WTC11 (cell line): Measurements from ENCODE around the gene BICDL2.

ENCODE experiments used
- ARID4B ChIP-seq: sonication (generic); formaldehyde crosslinking; IDR thresholded peaks from 2 replicates; pipeline ENCODE4 v1.8.0; 2023; ENCODE audit warnings: missing genetic modification reagents, mild to moderate bottlenecking, borderline replicate concordance
- CTCF ChIP-seq: fragments of 200-600 bp; IDR thresholded peaks from 2 replicates; pipeline ENCODE4 v1.8.0; 2022; ENCODE audit warnings: antibody characterized with exemption
- ETV6 ChIP-seq: sonication (generic); formaldehyde crosslinking; IDR thresholded peaks from 2 replicates; pipeline ENCODE4 v1.8.1; 2022; ENCODE audit warnings: mild to moderate bottlenecking, missing genetic modification reagents
- JUN ChIP-seq: sonication (generic); formaldehyde crosslinking; IDR thresholded peaks from 2 replicates; pipeline ENCODE4 v1.8.0; 2023; ENCODE audit warnings: mild to moderate bottlenecking, missing genetic modification reagents
- KAT7 ChIP-seq: sonication (generic); formaldehyde crosslinking; IDR thresholded peaks from 2 replicates; pipeline ENCODE4 v1.8.1; 2023; ENCODE audit warnings: missing genetic modification reagents, mild to moderate bottlenecking, borderline replicate concordance
- RELA ChIP-seq: sonication (generic); formaldehyde crosslinking; IDR thresholded peaks from 2 replicates; pipeline ENCODE4 v1.8.1; 2022; ENCODE audit warnings: missing genetic modification reagents, mild to moderate bottlenecking, borderline replicate concordance
- ZBTB21 ChIP-seq: sonication (generic); formaldehyde crosslinking; IDR thresholded peaks from 2 replicates; pipeline ENCODE4 v1.8.1; 2023; ENCODE audit warnings: mild to moderate bottlenecking, missing genetic modification reagents, borderline replicate concordance
- TF ChIP-seq, protein P1 (sequence below): sonication (generic); formaldehyde crosslinking; conservative IDR thresholded peaks from 2 replicates; pipeline ENCODE4 v1.8.1; 2022; ENCODE audit warnings: mild to moderate bottlenecking, missing genetic modification reagents

- TF ChIP-seq CTCF (no peak), KAT7 (no peak), RELA (CRISPR knock-in tag) (no peak), JUN (CRISPR knock-in tag) (no peak), ETV6 (CRISPR knock-in tag) (no peak), ARID4B (CRISPR knock-in tag) (no peak), ZBTB21 (no peak)
- TF ChIP-seq, protein P1, sequence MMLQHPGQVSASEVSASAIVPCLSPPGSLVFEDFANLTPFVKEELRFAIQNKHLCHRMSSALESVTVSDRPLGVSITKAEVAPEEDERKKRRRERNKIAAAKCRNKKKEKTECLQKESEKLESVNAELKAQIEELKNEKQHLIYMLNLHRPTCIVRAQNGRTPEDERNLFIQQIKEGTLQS (CRISPR knock-in tag), result no peak
These were observed 6.2 kb downstream of the BICDL2 start for GRCh38 chr16:3030222-3031212.
